GM19099 (cell line): ENCODE measurements around the gene CHD2.

Experiments
- POLR2A ChIP-seq: IDR thresholded peaks from 3 replicates; pipeline ENCODE4 v1.6.1; 2011; ENCODE audit warnings: low read depth; ENCODE audit not compliant: insufficient read length; ENCODE audit errors: extremely low read depth

CHD2 gene

DNA sequence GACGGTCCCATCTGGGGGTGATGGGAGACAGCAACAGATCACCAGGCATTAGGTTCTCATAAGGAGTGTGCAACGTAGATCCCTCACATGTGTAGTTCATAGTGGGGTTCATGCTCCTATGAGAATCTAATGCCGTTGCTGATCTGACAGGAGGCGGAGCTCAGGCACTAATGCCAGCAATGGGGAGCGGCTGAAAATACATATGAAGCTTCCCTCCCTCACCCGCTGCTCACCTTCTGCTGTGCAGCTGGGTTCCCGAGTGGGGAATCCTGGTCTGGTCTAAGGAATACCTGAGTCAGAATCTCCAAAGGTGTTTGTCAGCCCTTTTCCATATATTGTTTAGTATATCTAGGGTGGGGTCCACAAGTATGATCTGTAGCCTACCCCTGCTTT is 52.3 kb downstream of the CHD2 start:
- TF ChIP-seq POLR2A = no peak

DNA sequence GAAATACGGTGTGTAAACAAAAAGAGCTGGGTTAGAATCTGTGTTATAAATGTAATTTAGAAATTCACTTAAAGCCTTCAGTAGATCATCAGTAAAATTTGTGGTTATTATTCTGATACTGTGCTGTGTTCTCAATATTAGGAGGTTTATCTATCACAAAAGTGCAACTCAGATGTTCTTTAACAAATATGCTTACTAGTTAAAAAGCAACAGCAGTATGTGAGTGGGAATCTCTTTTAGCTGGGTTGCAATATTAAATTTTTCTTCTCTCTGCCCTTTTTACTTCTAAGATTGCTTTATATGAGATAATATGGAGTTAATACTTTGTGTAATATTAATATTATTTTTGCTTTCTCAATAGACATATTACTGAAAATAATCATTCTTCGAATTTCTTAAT is 53.4 kb downstream of the CHD2 start:
- no peak for TF ChIP-seq POLR2A

DNA sequence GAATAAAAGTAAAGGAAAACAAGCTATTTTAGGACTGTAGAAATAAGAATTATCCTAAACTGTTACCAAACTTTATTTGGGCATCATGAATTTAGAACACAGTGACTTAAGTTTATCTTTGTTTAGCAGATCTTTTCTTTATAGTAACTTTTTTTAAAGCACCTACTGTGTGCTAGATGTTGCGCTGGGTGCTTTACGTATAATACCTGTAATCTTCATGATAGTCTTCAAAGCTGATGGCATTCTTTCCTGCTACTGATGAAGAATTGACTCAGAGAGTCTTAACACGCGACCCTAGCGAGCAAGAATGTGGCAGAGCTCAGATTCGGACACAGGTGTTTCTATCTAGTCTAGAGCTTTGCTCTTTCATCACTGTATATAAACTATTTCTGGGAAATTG is 53.9 kb downstream of the CHD2 start:
- TF ChIP-seq POLR2A = no peak

DNA sequence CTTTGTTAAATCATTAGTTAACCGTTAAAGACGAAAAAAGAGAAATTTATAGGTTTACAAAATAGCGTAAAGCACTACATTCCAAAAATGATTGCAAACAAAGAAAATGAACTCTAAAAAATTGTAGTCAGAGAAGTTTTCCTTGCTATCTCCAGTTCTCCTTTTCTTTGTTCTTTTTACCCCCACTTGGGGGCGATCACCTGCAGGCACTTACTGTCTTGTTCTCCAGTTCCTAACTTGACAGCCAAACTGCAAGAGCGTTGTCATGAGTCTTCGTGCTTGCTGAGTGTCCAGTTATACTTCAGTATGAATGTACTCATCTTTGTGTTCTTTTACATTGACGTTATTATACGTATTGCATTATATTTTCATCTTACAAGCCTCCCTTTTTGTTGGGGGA is 54.5 kb downstream of the CHD2 start:
- TF ChIP-seq POLR2A = no peak

DNA sequence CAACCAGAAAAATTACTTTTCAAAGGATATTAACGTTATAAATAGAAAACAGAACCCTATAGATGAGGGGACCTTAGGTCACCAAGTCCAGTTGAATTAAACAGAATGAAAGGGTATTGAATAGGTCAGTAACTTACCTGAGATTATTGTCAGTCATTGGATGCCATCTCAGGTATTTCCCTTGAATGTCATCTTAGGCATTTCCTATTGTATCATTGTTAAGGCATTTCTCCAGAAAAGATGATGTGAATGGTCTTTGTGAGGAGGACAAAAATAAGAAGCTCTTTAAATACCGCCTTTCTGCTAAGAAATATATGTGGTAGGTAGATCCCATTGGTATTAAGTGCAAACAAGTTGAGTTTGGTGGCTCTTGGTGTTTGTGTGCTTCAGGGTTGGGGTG is 55.6 kb downstream of the CHD2 start:
- no peak for TF ChIP-seq POLR2A

DNA sequence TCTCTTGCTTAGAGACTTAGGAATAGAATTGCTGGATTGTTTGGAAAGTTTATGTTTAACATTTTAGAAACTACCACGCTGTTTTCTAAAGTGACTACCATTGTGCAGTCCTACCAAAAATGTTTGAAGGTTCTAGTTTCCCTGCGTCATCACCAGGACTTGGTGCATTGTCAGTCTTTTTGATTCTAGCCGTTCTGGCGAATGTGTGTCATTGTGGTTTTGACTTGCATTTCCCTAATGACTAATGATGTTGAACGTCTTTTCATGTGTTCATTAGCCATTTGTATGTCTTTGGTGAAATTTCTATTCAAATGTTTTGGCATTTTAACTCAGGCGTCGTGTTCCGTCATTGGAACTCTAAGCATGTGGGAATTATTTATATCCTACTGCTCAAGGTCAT is 58.0 kb downstream of the CHD2 start:
- no peak for TF ChIP-seq POLR2A

DNA sequence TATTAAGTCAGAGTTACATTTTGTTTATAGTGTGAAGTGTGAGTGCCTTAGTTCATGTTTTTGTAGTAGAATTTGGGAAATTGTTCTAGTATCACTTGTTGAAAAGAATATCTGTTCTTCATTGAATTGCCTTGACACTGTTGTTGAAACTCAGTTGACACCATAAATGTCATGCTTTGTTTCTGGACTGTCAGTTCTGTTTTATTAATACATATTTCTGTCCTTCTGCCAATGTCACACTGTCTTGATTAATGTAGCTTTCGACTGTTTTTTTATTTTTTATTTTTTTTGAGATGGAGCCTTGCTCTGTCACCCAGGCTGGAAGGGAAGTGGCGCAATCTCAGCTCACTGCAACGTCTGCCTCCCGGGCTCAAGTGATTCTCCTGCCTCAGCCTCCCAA is 59.1 kb downstream of the CHD2 start:
- no peak for TF ChIP-seq POLR2A

DNA sequence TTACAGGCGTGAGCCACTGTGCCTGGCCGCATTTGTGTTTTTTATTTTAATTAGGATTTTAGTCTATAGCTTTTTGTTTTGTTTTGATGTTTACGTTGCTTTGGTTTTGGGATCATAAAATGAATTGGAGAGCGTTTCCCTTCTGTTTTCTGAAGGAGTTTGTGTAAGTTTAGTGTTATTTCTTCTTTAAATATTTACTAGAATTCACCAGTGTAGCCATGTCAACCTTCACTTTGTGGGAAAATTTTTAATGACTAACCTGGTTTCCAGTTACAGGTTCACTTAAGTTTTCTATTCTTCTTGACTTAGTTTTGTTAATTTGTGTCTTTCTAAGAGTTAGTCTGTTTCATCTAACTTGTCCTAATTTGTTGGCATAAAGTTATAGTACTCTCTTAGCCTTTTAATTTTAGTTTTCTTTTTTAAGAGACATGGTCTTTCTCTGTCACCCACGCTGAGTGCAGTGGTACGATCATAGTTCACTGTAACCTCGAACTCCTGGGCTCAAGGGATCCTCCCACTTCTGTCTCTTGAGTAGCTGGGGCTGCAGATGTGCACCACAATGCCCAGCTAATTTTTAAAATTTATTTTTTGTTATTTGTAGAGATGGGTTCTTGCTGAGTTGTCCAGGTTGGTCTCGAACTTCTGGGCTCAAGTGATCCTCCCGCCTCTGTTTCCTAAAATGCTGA is 61.0 kb downstream of the CHD2 start:
- no peak for TF ChIP-seq POLR2A

DNA sequence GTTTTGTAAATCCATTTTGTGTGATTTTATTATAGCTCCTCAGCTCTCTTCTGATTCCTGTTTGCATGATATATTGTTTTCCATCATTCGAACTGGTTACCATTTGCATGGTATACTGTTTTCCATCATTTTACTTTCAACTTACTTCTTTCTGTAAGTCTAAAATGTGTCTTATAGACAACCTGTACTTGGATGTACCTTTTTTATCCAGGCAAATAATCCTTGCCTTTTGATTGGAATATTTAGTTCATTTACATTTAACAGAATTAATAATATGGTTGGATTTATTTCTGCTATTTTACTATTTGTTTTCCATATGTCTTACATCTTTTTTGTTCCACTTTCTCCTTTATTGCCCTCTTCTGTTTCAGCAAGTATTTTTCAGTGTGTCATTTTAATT is 62.8 kb downstream of the CHD2 start:
- TF ChIP-seq POLR2A = no peak

DNA sequence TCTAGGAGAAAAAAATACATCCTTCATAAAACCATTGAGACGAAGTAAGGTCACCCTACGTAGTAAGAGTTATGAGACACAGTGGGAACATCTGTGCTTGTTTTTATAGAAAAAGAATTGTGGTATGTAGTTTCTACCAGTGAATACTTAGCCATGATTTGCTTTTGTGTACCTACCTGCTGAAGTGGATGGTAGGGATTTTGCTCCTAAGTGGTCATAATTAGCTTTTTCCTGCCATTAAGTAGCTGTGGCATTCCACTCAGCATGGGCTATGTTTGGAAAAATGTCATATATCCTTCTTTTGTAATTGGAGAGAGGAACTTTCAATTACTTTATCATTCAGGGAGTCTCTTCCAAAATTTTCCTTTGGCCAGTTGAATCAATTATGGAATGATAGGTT is 63.7 kb downstream of the CHD2 start:
- TF ChIP-seq POLR2A = no peak

DNA sequence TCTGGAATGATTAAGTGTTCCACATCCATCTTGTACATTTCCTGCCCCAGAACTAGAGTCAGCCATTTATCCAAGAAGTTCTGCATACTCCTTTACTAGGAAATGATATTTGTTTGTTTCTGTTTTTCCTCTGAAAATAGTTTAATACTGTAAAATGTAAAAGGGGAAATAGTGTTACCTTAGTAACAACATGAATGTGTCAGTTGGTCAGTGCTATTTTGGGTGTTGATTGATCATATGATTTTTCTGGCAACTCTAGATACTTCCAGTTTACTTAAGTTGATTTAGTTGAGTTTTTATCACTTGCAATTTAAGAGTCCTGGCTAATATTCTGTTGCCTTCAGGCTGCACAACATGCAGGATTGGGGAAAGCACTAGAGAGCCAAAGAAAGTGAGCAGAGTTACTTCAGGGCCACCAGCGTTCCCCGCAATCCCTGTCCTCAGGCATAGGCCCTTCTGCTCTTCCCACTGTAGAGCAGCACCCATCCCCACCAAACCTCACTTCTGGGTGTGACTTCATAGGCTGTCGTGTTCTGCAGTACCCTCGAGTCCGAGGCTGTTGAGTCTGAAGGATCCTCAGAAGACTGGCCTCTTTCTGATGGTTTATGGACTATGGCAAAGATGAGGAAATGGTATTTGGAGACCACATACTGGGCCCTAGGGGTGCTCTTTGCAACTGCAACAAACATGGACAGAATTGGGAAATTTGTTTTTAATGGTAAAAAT is 69.0 kb downstream of the CHD2 start:
- TF ChIP-seq POLR2A = no peak

DNA sequence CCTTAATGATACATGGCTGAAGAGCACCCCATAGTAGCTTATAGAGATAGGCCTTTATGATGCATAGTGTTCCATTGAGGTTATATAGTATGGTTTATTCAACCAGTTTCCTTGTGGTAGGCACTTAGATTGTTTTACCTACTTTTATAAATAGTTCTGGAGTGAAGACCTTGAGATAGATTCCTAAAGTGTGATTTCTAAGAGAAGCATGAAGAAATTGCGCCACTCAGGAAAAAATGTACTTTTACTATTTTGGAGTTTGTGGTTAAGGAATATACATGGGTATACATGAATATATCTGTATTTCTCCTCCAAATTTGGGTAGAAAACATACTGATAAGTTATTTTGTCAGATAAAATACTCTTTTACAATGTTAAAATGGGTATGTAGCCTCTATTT is 70.5 kb downstream of the CHD2 start:
- no peak for TF ChIP-seq POLR2A

DNA sequence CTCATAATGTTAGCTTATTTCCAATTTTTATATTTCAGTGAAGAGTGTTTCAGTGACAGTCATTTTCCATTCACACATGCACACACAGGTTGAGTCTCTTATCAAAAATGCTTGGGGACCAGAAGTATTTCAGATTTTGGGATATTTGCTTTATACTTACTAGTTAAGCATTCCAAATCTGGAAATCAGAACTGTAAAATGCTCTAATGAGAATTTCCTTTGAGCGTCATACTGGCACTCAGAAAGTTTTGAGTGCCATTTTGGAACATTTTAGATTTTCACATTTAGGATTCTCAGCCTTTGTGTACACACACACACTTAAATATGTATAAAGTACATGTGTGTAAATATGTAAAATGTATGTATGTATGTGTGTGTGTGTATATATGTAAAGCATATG is 71.0 kb downstream of the CHD2 start:
- no peak for TF ChIP-seq POLR2A

DNA sequence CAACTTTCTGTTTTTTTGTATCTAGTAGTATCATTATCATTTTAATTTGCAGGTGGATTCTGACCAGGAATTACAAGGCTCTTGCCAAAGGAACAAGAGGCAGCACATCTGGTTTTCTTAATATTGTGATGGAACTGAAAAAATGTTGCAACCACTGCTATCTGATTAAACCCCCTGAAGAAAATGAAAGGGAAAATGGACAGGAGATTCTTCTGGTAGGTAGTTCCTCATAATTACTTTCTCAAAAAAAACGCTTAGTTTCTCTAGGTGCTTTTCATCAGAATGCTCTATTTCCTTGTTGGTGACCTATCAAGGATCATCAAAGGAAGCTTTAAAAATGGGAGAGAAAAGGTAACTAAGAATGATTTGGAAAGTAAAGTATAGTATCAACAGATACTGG is 71.6 kb downstream of the CHD2 start:
- no peak for TF ChIP-seq POLR2A

DNA sequence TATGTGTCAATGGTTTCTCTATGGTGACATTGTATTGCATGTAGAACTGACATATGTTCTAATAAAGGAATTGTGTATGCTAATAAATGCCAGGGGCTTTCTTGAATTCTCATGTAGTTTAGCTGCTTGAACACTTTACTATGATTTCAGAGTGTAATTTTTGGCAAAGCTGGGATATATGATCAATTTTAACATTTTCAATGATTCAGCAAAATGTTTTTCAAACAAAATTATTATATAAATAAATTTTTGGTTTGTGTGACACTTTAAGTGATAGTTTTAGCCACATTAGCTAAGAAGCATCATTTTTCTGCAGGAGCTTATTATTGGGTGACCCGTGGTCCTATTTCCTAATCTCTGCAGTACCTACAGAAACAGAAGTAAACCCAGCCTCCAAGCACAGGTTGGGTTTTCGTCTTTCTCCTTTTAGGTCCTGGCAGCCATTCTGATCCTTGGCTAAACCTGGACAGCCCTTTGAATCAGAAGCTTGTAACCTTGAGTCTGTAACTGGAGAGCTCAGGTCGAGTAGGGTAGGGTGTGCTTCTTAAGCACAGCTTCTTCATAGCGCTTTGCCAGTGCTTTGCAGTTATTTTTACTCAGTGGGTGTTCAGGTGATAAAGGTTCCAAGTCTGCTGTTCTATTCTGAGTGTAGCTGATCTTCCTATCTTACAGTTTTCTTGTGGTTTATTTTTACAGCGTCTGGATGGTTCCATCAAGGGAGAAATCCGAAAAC is 74.2 kb downstream of the CHD2 start:
- no peak for TF ChIP-seq POLR2A

DNA sequence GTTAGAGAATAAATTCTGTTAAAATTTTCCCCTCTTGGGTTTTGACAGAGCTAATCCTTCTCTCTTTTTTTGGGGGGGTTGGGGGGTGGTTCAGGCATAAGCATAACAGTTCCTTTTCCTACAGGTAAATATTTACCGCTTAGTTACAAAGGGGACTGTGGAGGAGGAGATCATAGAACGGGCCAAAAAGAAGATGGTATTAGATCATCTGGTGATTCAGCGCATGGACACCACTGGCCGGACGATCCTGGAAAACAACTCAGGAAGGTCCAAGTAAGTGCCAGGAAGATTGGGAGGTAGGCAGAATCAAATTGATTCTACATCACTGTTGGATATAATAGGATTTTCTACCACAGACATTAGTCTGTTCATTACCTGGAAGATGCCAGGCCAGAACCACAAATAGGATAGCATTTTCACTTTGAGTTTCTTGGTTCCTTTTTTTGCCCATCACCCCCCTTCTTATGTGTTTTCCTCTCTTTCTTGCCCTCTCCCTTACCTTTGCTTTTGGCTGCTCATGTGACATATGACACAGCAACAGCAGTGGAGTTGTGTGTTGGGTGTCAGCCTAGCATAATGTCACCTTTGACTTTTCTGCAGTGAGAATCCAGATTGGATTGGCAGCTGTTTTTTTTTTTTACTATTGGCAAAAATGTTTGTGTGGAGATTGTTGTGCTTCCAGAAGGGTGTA is 79.0 kb downstream of the CHD2 start:
- TF ChIP-seq POLR2A = no peak

DNA sequence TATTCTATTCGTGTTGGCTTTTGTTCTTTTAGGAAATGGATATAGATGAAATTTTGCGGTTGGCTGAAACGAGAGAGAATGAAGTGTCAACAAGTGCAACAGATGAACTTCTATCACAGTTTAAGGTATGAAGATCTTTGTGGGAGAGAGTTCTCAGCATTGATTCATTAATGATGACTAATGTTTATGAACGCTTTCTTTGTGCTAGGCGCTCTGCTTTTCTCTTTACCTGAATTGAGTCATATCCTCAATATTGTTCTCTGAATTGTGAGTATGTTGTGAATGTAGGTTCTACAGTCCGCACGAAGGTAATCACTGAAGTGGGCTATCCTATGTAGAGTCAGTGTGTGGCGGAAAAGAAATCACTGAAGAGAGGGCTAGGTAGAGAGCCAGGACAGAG is 81.2 kb downstream of the CHD2 start:
- TF ChIP-seq POLR2A = no peak
